HepG2 (cell line): ENCODE measurements around the gene PRR19. TPM values are rescaled to one million over a fixed set of nuclear protein-coding genes. Genes with fewer than 3 reads are reported as not detected.

Experiments
- CHD2 ChIP-seq: IDR thresholded peaks from 2 replicates; pipeline ENCODE4 v1.6.1; 2011; ENCODE audit warnings: low read depth, low read length, improper control_type of control experiment
- DMTF1 ChIP-seq: sonication (generic); formaldehyde crosslinking; IDR thresholded peaks from 2 replicates; pipeline ENCODE4 v1.4.0; 2020; ENCODE audit warnings: mild to moderate bottlenecking, missing genetic modification reagents
- FOXJ3 ChIP-seq: sonication (generic); formaldehyde crosslinking; IDR thresholded peaks from 2 replicates; pipeline ENCODE4 v1.4.0; 2020; ENCODE audit warnings: missing genetic modification reagents, mild to moderate bottlenecking, borderline replicate concordance
- MIXL1 ChIP-seq: IDR thresholded peaks from 2 replicates; pipeline ENCODE4 v1.6.1; 2016
- MXD4 ChIP-seq: IDR thresholded peaks from 2 replicates; pipeline ENCODE4 v1.6.1; 2016; ENCODE audit warnings: mild to moderate bottlenecking, missing biosample characterization, missing genetic modification reagents
- NR2F6 ChIP-seq, 2 experiments: IDR thresholded peaks; 2 replicates each; pipeline ENCODE4 v1.6.1; 2016; ENCODE audit warnings: antibody characterized with exemption in 1 of 2, mild to moderate bottlenecking in 1 of 2
- TFE3 ChIP-seq: IDR thresholded peaks from 2 replicates; pipeline ENCODE4 v1.6.1; 2016
- ZFP90 ChIP-seq: sonication (generic); formaldehyde crosslinking; IDR thresholded peaks from 2 replicates; pipeline ENCODE4 v1.8.0; 2022; ENCODE audit warnings: missing genetic modification reagents, mild to moderate bottlenecking, inconsistent platforms, borderline replicate concordance
- ZNF337 ChIP-seq: sonication (generic); formaldehyde crosslinking; IDR thresholded peaks from 2 replicates; pipeline ENCODE4 v1.5.1; 2020; ENCODE audit warnings: missing genetic modification reagents, low read depth, mild to moderate bottlenecking, borderline replicate concordance
- ZNF430 ChIP-seq: sonication (generic); formaldehyde crosslinking; IDR thresholded peaks from 2 replicates; pipeline ENCODE4 v1.9.0; 2021; ENCODE audit warnings: mild to moderate bottlenecking, missing genetic modification reagents
- ZNF75D ChIP-seq: sonication (generic); formaldehyde crosslinking; IDR thresholded peaks from 2 replicates; pipeline ENCODE4 v1.8.1; 2023; ENCODE audit warnings: missing genetic modification reagents, mild to moderate bottlenecking, borderline replicate concordance
- polyA plus RNA-seq, 8 experiments: library from polyadenylated mRNA; depleted of rRNA in 3 of 8; stranded (reverse) in 7 of 8; unstranded in 1 of 8; fragments of >200 nt; fragmentation: Illumina TruSeq in 4 of 8; extraction: Trizol in 4 of 8; gene quantifications; 2 replicates each; pipeline versions ENCODE4 v1.2.1 to v1.2.3, GENCODE V29; 2011 to 2016; ENCODE audit warnings: low read depth in 4 of 8, missing spikeins in 1 of 8, mixed read lengths in 1 of 8; ENCODE audit not compliant: insufficient read depth in 1 of 8
- total RNA-seq, 5 experiments: library from RNA; depleted of rRNA; stranded (reverse); fragments of >200 nt; fragmentation: Illumina TruSeq; extraction: Trizol; gene quantifications; 2 replicates each; pipeline ENCODE4 v1.2.3, GENCODE V29; 2016; ENCODE audit warnings: low read depth in 1 of 5
- TF ChIP-seq, protein P1 (sequence below): sonication (generic); formaldehyde crosslinking; IDR thresholded peaks from 2 replicates; pipeline ENCODE4 v1.4.0; 2020; ENCODE audit warnings: mild to moderate bottlenecking, missing genetic modification reagents
- TF ChIP-seq, protein P2 (sequence below): sonication (generic); formaldehyde crosslinking; IDR thresholded peaks from 2 replicates; pipeline ENCODE4 v1.4.0; 2020; ENCODE audit warnings: low read depth, mild to moderate bottlenecking, missing genetic modification reagents

Gene PRR19
- total and polyA plus RNA-seq, 2 of the 13 experiments (the other 11 are each of a cell fraction or from before 2014, with no cell fraction given), result 0.21 to 0.33 TPM

DNA sequence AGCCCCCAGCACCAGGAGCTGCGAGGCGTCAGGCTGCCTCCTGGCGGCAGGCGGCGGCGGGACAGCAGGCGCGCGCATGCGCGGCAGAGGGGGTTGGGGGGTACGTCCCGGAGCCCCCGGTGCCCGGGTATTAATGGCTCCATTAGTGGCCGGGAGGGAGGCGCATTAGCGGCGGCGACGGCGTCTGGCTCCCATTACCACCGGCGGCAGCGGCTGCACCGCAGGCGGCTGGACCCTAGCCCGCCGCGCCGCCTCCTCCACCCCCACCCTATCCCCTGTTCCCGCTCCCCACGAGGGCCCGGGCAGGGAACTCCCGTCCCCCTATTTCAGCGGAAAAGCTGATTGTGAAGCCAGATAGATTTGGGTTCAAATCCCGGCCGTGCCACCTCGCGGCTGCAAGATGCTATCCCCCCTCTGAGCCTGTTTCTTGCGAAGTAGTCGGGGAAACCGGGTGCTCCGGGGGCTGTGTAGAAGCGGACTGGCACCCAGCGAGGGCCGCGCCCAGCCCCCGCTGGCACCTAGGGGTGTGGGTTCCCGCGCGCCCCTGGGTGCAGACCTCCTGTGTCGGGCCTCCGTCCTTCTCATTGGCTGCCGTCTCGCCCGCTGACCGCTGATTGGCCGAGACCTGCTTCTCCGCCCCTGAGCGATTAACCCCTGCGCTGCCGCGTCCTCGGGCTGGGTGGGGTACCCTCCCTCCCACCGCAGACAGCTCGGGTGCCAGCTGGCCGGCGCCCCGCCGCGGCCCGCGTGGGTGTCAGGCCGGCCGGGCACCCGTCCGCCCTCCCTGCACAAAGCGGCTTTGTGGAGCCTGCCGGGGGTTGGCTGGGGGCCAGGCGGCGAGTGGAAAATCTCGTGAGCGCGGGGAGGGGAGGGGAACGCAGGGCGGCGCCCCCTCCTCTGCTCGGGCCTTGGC lies 21.8 kb upstream of the PRR19 start (continued):
- no peak for TF ChIP-seq DMTF1 (CRISPR knock-in tag)
- TF ChIP-seq, protein P1, sequence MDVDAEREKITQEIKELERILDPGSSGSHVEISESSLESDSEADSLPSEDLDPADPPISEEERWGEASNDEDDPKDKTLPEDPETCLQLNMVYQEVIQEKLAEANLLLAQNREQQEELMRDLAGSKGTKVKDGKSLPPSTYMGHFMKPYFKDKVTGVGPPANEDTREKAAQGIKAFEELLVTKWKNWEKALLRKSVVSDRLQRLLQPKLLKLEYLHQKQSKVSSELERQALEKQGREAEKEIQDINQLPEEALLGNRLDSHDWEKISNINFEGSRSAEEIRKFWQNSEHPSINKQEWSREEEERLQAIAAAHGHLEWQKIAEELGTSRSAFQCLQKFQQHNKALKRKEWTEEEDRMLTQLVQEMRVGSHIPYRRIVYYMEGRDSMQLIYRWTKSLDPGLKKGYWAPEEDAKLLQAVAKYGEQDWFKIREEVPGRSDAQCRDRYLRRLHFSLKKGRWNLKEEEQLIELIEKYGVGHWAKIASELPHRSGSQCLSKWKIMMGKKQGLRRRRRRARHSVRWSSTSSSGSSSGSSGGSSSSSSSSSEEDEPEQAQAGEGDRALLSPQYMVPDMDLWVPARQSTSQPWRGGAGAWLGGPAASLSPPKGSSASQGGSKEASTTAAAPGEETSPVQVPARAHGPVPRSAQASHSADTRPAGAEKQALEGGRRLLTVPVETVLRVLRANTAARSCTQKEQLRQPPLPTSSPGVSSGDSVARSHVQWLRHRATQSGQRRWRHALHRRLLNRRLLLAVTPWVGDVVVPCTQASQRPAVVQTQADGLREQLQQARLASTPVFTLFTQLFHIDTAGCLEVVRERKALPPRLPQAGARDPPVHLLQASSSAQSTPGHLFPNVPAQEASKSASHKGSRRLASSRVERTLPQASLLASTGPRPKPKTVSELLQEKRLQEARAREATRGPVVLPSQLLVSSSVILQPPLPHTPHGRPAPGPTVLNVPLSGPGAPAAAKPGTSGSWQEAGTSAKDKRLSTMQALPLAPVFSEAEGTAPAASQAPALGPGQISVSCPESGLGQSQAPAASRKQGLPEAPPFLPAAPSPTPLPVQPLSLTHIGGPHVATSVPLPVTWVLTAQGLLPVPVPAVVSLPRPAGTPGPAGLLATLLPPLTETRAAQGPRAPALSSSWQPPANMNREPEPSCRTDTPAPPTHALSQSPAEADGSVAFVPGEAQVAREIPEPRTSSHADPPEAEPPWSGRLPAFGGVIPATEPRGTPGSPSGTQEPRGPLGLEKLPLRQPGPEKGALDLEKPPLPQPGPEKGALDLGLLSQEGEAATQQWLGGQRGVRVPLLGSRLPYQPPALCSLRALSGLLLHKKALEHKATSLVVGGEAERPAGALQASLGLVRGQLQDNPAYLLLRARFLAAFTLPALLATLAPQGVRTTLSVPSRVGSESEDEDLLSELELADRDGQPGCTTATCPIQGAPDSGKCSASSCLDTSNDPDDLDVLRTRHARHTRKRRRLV (CRISPR knock-in tag), result no peak
- peak; percentile 14; the same call in 1 of the 2 replicates for TF ChIP-seq ZNF430 (CRISPR knock-in tag)
- TF ChIP-seq ZNF337 (CRISPR knock-in tag), result no peak
- TF ChIP-seq, protein P2, sequence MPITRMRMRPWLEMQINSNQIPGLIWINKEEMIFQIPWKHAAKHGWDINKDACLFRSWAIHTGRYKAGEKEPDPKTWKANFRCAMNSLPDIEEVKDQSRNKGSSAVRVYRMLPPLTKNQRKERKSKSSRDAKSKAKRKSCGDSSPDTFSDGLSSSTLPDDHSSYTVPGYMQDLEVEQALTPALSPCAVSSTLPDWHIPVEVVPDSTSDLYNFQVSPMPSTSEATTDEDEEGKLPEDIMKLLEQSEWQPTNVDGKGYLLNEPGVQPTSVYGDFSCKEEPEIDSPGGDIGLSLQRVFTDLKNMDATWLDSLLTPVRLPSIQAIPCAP (CRISPR knock-in tag), result no peak
- TF ChIP-seq FOXJ3, result no peak
- no peak for TF ChIP-seq MIXL1 (CRISPR knock-in tag)
- no peak for TF ChIP-seq CHD2
- no peak for TF ChIP-seq NR2F6 (IDR thresholded peaks at IDR 0.05)
- no peak for TF ChIP-seq NR2F6 (CRISPR knock-in tag; IDR thresholded peaks at IDR 0.05)
- no peak; the same call in 1 of the 2 replicates for TF ChIP-seq ZFP90
- no peak for TF ChIP-seq ZNF75D
- no peak for TF ChIP-seq TFE3 (CRISPR knock-in tag)
- no peak; the same call in 1 of the 2 replicates for TF ChIP-seq MXD4 (CRISPR knock-in tag)
